Measurements from ENCODE around the gene UBAC1.

GRCh38 chr9:135987838-135988404 is 26.7 kb upstream of the UBAC1 start:
- no peak for TF ChIP-seq CTCF (IDR thresholded peaks at IDR 0.05)
- no peak for TF ChIP-seq POLR2A (IDR thresholded peaks at IDR 0.05)
